Right lobe of liver (tissue), 4 donors: Measurements from ENCODE around the gene OSBPL10.

Experiments
- CTCF ChIP-seq, 4 donors: fragments of 200-600 bp in 3 of 4; fragments of 450-650 bp in 1 of 4; IDR thresholded peaks; one replicate each; pipeline versions ENCODE4 v1.5.1 to v1.8.0; 2016 to 2022; ENCODE audit warnings: antibody characterized with exemption in 4 of 4, mild to moderate bottlenecking in 2 of 4
- POLR2A ChIP-seq: fragments of 450-650 bp; IDR thresholded peaks from one replicate; pipeline ENCODE4 v1.6.1; 2017; ENCODE audit warnings: antibody characterized with exemption, mild to moderate bottlenecking
- donor health status: DM: no; HTN: no; CAD: no.
- donor health status: DM: no; HTN: no; CAD: no.
- donor health status: DM: no; HTN: yes; CAD: no.

- TF ChIP-seq CTCF (IDR thresholded peaks at IDR 0.05) (no peak), POLR2A (no peak)
Observed at GRCh38 chr3:31858439-31858838, 122.6 kb downstream of the OSBPL10 start.
